CD4-positive, alpha-beta T cell treated with Interleukin-12 subunit alpha and Interleukin-12 subunit beta, for 1 hour (primary cell): ENCODE results near the gene NNAT.
"Not testable (repeated sequence)": the region's sequence is repeated elsewhere in the genome, so short reads cannot be mapped to it uniquely, and the experiment has no call there.

Experiments
- DNase-seq: peaks from one replicate; pipeline ENCODE4 v3.0.0-alpha.2; 2020

The NNAT gene

DNA sequence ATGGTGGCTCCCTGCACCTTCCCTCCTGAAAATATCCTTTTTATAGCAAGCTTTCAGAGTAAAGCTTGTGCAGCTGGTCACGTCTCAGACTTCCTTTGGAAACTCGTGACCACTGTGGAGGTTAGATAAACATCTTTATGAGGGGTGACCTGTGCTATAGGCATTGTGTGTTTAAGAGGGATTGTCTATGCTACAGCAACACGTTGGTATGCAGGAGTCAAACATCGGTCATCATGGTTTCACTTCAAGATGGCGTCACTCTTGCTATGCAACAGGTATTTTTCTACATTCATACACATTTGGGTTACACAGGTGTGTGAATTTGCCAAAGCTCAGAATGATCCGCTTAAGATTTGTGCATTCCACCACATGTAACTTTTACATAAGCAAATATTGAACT is 21.2 kb downstream of the NNAT start:
- DNase-seq = no peak

DNA sequence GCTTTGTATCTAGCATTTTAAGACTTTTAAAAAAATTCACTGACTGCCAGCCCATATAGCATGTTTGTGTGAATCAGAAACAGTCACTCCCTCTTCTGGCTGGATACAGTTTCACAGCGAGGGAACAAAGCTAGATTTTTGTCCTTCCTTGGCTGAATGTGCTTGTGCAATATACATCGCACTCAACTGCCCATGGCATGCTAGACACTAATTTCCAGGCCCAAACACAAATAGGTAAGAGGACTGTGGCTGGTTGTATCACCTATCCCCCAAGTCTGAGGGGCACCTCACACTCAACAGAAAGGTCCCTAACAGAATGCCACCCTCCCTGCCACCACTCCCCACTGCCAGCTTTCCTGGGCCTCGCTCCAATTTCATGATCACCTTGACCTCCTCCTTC is 22.8 kb downstream of the NNAT start:
- DNase-seq = no peak

DNA sequence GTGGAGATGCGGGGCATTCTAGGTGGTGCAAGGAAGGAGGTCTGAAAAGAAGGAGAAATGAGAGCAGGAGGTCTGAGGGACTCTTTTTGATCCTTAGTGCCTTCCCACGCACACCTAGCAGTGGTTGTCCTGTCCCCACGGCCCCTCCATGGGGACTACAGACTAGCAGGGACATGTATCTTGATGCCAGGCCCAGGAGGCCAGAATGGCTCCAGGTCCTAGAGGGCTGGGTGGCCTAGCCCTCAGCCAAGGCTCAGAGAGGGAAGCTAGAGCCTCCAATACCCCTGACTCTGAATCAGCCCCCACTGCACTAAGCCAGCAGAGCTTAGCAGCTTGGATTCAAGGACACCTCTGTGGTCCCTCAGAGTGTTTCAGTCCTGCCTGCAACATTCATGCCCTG is 23.3 kb downstream of the NNAT start:
- DNase-seq = no peak

DNA sequence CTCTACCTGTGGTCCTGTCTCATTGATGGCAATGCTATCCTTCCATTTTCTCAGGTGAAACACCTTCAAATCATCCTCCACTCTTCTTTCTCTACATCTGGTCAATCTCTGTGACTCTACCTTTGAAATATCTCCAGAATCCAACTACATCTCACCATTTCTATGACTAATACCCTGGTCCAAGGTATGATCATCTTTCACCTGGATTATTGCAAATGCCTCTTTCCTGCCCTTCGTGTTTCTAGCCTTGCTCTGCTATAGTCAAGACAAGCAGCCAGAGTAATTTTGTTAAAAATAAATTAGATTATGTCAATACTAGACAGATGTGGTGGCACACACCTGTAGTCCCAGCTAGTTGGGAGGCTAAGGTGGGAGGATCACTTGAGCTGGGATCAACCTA is 24.5 kb downstream of the NNAT start:
- no peak for DNase-seq

DNA sequence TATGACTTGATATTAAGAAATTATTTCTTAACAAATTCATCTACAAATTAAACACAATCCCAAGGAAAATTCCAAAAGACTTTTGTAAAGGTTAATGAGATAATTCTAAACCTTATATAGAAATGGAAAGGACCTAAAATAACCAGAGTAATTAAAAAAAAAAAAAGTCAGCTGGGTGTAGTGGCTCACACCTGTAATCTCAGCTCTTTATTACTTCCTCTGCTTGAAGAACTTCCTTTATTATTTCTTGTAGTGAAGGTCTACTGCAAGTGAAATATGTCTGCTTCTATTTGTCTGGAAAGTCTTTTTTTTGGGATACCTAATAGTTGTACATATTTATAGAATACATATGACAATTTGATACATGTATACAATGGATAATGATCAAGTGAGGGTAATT is 26.9 kb downstream of the NNAT start:
- no peak for DNase-seq

DNA sequence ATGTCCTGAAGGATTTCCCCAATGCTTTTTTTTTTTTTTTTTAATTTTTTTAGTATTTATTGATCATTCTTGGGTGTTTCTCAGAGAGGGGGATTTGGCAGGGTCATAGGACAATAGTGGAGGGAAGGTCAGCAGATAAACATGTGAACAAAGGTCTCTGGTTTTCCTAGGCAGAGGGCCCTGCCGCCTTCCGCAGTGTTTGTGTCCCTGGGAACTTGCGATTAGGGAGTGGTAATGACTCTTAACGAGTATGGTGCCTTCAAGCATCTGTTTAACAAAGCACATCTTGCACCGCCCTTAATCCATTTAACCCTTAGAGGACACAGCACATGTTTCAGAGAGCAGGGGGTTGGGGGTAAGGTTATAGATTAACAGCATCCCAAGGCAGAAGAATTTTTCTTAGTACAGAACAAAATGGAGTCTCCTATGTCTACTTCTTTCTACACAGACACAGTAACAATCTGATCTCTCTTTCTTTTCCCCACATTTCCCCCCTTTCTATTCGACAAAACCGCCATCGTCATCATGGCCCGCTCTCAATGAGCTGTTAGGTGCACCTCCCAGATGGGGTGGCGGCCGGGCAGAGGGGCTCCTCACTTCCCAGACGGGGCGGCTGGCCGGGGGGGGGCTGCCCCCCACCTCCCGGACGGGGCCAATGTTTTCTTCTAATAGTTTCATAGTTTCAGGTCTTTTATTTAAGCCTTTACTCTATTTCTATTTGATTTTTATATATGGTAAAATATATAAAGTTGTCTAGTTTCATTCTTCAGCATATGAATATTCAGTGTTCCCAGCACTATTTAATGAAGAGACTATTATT is 29.3 kb downstream of the NNAT start:
- DNase-seq = not testable (repeated sequence)

DNA sequence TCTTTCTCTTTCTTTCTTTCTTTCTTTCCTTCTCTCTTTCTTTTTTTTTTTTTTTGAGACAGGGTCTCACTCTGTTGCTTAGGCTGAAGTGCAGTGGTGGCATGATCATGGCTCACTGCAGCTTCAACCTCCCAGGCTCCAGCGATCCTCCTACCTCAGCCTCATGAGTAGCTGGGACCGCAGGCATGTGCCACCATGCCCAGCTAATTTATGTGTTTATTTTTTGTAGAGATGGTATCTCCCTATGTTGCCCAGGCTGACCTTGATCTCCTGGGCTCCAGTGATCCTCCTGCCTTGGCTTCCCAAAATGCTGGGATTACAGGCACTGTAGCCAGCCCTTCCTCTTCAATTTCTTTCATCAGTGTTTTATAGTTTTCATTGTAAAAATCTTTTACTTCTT is 30.6 kb downstream of the NNAT start:
- DNase-seq = not testable (repeated sequence)

DNA sequence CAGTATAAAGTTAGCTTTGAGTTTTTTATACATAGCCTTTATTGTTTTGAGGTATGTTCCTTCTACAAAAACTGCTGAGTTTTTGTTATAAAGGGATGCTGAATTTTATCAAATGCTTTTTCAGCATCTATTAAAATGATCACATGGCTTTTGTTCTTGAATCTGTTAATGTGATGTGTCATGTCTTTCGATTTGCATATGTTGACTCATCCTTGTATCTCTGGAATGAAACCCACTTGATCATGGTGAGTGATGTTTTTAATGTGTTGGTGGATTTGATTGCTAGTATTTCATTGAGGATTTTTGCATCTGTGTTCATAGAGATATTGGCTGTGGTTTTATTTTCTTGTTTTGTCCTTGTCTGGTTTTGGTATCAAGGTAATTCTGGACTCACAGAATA is 31.4 kb downstream of the NNAT start:
- DNase-seq = no peak

DNA sequence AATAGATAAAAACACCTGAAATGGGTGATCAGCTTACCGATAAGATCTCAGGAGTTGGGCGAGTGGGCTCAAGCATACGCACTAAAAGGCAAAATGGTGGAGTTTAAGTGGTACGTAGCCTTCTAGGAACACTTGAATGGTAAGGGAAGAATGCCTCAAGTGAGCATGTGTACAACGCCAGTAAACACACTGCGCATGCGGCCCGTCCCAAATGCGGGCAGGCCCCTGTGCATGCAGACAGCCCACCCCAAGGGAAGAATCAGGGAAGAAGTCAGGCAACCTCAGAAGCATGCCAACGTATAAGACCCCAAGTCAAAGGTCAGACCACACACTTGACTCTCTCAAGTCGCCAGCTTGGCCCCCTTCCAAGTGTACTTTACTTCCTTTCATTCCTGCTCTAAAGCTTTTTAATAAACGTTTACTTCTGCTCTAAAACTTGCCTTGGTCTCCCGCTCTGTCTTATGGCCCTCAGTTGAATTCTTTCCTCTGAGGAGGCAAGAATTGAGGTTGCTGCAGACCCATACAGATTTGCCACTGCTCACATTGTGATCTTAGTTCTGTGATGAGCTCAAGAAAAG is 33.8 kb downstream of the NNAT start:
- not testable (repeated sequence) for DNase-seq

DNA sequence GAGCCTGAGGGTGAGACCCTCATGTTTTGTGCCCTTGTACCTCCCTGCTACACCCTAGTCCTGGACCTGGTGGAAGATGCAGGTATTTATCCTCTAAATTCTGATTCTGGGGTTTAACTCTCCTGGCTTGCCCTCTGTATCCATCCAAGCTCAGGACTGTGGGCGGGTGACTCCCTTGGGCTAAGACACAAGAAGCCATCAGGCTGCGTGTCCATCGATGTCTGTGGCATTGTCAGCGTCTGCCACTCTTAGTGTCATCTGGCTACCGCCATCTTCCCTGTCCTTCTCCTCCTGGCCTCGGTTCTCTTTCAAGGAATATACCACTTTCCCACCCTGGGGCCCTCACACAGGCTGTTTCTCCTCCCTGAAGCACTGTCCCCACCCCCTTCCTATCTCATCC is 35.5 kb downstream of the NNAT start:
- DNase-seq = no peak

DNA sequence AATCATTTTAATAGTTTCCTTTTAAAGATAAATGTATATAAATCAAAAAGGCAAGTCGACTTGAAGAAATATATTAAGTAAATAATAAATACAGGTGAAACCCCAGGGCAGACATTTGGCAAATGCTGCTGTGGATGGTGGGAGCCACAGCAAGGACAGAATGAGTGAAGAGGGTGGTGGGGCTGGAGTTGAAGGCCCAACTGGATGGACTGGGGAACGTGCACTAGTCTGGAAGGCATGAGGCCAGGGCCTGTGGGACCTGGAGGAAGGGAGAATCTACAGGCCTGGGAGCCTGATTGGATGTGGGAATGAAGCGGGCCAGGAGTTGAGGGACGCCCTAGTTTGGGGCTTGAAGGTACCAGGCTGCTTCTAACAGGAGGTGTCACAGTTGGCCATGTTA is 37.3 kb downstream of the NNAT start:
- DNase-seq = no peak

DNA sequence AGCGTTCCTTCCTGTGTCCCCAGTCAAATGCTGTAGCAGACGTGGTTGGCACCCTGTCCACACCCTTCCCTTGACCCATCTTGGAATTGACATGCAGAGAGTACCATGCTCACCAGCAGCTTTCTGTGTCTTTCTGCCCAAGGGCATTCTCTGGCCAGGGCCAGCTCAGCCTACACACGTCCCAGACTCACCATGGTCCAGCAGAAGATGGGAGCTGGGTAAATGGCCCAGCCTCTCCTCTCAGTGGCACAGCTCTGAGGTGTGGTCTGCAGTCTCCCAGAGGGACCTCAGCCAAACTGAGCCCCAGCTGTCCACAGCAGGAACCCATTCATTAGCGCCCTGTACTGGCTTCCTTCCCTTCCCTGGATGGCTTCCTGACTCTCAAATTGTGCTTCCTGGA is 37.7 kb downstream of the NNAT start:
- no peak for DNase-seq

DNA sequence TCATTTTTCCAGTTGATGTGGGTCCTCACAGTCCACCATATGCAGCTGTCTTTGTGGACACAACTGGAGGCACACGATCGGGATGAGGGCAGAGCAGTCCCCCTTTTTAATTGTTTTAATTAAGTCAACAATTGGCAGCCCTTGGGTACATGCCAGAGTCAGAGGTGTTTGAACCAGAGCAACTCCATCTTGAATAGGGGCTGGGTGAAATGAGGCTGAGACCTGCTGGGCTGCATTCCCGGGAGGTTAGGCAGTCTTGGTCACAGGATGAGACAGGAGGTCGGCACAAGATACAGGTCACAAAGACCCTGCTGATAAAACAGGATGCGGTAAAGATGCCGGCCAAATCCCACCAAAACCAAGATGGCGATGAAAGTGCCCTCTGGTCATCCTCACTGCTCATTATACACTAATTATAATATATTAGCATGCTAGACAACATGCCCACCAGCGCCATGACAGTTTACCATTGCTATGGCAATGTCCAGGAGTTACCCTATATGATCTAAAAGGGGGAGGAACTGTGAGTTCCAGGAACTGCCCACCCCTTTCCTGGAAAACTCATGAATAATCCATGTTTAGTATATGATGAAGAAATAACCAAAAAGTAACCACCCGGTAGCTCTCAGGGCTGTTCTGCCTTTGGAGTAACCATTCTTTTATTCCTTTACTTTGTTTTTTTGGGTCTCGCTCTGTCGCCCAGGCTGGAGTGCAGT is 38.4 kb downstream of the NNAT start:
- DNase-seq = no peak

DNA sequence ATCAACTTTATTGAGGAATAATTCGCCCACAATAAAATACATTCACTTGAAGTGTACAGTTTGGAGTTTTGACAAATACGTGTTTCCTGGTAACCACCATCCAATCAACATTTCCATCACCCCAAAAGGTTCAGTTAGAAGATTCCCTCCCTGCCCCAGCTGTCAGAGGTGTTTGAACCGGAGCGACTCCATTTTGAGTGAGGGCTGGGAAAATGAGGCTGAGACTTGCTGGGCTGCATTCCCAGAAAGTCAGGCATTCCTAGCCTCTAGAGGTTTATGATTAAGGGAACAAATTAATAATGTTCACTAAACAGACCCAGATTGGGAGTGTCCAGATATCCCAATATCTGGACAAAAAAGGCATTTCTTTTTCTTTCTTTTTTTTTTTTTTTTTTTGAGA is 39.6 kb downstream of the NNAT start:
- no peak for DNase-seq

DNA sequence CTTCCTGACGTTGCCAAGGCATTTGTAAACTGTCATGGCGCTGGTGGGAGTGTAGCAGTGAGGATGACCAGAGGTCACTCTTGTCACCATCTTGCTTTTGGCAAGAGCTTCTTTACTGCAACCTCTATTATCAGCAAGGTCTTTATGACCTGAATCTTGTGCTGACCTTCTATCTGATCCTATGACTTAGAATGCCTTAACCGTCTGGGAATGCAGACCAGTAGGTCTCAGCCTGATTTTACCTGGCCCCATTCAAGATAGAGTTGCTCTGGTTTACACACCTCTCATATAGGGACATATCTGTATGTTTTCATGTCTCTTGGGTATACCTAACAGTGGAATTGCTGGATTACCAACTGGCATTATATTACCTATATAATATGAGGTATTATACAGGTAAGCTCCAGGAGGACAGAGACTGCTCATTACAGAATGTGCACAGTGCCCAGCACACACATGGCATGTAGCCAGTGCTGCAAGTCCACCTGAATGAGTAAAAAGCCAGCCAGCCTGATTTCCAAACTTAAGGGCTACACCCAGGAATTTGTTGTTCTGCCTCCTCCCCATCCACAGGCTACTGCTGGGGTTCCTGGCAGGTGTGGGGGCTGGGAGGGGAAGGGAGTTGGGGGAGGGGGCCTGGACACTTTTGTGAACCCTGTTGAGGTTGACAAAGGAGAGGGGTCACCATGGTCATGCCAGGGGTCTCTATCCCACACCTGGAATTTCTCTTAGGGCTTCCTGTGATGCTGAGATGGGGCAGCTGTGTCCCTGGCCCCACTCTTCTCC is 41.8 kb downstream of the NNAT start:
- DNase-seq = no peak

DNA sequence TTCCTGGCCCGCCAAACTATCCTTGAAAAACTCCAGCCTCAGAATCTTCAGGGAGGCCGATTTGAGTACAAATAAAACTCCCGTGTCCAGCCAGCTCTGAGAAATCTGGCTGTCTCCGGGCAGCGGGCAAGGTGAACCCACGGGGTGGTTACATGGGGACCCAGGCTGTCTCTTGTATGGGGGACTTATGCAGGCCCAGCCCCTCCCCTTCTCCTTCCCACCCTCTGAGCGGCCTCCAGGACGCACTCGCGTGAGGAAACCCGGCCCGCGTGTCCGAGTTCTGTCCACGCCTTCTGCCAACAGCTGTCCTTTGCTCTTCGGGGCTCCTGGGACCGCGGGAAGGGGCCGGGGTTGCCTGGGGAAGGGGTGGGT is 43.0 kb downstream of the NNAT start:
- no peak for DNase-seq

DNA sequence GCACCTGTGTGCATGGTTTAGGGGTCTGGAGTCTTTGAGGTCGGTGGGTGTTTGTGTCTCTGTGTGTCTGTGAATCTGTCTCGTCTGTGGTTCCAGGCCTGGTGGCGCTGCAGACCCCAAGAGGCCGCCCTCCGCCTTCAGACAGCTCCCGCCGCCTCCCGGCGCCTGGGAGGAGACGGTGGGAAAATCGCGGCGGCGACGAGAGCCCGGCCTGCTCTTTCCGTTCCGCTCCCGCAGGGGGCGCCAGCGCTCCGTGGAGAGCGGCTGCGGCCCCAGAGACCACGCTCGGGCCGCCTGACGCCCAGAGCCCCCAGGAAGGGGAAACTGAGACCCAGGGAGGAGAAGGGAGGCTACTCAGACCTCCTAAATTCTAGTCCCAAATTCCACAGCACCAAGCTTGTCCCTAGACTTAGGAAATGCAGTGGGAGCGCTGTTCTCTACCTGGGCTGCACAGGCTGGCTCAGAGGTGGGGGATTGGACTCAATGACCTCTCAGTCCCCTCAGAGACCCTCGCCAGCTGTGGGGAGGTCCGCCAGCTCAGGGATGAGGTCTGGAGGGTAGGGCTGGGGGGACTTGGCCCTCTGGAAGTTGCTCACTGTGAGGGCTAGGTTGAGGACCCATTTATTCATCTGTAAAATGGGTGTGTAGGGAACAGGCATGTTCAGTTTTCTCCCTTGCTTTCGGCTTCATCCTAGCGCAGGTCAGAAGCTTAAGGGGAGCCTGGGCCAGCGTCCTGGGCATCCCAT is 43.5 kb downstream of the NNAT start:
- DNase-seq = peak; percentile 30

DNA sequence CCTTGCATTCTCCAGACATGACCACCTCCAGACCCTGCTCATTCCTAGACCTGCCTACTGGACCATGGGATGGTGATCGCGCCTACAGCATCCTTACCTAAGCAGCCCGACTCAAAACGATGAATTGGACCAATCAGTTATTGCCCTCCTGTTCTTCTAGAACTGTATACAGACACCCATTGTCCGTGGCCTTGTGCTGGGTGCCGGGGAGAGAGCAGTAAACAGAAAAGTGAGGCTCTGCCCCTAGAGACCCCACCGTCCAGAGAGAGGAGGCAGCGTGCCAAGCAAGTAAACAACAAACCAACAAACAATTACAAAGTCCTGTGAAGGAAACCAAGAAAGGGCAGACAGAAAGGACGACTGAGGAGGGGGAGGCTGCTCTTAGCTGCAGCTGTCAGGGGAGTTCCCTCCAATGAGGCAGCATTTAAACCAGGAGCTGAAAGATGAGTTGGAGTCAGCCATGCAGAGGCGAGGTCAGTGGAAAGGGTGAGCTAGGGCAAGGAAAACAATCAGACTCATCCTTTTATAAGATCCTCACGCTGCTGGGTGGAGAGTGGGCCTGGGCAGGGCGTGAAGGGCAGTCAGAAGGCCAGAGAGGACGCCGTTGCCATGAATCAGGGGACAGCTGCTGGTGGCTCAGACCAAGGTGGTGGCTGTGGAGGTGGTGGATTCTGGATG is 44.2 kb downstream of the NNAT start:
- no peak for DNase-seq

DNA sequence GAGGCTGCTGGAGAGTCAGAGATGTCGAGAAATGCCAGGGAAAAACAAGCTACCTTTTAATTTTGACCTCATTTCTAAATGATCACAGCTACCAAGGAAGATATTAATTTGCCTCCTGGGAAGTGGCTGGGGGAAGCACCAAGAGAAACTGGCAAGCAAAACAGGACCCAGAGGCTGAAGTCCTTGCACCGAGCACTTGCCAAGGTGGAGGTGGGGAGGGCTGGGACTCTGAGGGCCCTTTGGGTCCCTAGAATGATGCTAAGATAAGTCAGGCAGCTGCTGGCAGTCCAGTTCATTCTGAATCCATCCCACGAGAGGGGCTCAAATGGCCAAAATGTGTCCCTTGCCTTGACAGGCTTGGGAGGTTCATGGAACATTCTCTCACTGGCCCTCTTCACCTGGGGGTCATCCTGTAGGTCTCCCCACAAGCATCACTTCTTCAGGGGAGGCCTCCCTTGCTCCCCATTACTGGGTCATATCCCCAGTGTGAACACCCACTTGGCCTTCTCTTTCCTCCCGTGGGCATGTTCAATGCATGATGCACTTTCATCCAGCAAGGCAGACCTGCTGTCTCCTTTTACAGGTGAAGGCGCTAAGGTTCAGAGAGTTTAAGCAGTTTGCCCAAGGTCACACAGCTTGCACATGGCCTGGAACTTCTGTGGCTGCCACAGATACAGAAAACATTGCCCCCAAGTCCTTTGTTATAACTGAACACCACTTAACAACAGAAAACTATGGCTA is 45.7 kb downstream of the NNAT start:
- no peak for DNase-seq

DNA sequence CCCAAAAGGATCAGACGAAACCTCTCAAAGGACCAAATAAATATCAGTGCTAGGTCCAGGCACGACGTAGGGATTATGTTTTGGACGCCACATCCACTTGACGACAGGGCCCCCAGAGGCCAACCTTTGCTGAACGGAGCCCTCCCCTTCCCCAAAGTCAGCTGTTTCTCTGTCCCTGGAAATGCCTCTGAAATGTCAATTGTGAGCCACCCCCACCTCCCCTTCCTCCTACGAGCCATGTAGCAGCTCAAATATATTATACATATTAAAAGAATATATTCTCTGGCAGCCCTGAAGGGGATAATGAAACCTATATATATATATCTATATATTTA is 46.2 kb downstream of the NNAT start:
- DNase-seq = no peak
